Urothelium cell line (cell line): ENCODE results near the gene QPRT.
"Not testable (repeated sequence)": the region's sequence is repeated elsewhere in the genome, so short reads cannot be mapped to it uniquely, and the experiment has no call there.

ENCODE experiments used
- DNase-seq: peaks from one replicate; pipeline ENCODE4 v3.0.0; 2011; ENCODE audit warnings: low spot score, mixed read lengths
- FAIRE-seq: peaks from 2 replicates; lab custom pipeline; 2011; peaks lifted over from hg19 to GRCh38; lab: Jason Lieb, UNC

The QPRT gene

DNA sequence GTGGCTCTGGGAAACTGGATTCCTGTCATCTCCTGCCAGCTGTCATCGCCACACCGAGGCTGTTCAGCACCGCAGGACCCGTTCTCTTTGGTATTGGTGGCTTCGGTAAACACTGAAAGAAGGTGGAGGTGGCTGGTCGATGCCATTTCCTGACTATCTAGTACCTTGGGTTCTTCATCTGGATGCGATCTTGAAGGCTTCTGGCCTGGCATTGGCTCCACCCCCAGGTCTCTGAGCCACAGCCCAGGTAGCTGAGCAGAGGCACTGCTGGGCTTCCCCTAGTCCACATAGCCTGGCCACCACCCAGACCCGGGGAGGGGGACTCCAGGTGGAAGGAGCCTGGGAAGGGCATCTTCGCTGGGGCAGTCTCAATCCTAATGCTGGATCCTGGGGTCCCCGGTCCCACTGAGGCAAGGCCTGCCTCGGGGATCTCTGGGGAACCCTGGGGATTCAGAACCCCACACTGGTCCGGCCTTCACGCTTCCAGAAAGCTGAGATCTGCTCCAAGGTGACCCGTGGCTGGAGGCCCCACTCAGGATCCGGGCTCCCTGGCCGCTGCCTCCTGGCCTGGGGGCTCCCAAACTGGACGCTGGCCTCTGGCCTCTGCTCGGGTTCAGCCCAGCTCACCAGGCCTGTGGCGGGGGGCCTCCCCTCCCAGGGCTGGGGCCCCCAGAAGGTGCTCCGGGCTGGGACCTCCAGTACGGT, 65.0 kb downstream of the QPRT start:
- FAIRE-seq, result no peak

DNA sequence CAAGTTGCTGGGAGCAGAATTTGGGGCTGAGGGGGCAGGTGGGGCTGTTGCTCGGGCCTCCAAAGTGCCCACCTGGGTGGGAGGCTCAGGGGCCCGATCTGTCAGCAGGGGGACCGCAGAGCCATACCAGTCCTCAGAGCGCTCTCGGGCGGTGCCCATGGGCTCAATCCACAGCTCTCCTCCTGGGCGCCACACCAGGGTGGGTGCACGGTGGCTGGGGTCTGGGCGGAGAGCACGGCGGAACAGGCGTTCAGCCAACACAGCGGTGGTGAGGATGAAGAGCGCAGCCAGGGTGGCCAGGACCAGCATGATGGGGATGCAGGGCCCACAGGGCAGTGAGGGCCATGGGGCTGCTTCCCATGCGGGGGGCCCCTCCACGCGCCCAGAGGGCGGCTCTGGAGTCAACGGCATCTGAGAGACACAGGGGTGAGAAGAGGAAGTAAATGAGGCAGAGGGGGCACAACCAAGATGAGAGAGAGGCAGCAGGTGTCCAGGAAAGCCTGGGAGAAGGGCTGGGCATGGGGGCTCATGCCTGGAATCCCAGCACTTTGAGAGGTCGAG, 65.6 kb downstream of the QPRT start:
- DNase-seq (no peak), FAIRE-seq (no peak)

More for the DNA sequence above, 65.0 kb downstream of the QPRT start:
- no peak for DNase-seq

- DNase-seq (no peak), FAIRE-seq (no peak)
Measured at GRCh38 chr16:29745121-29745852, 66.3 kb downstream of the QPRT start.

- no peak for DNase-seq
- no peak for FAIRE-seq
Measured at GRCh38 chr16:29745853-29746345, 66.9 kb downstream of the QPRT start, which contains the start of gene C16orf54. TSS of gene C16orf54 (minus strand) at chr16:29745990. CDS start at chr16:29744951, 1,039 bp downstream.

- not testable (repeated sequence) for FAIRE-seq, DNase-seq
Measured at GRCh38 chr16:29746518-29746917, 67.5 kb downstream of the QPRT start.
